Fibroblast of lung (primary cell): Measurements from ENCODE around the gene ARHGEF11. TPM values are rescaled to one million over a fixed set of nuclear protein-coding genes. Genes with fewer than 3 reads are reported as not detected.

Source experiments
- DNase-seq, 2 donors: peaks; one replicate each; pipeline versions ENCODE4 v3.0.0 to v3.0.0-alpha.2; 2010; ENCODE audit warnings: low read depth in 2 of 2
- H2AFZ ChIP-seq: 2 replicates; pipeline ENCODE4 v1.5.1; 2012; ENCODE audit warnings: low read length, control low read depth, inconsistent platforms
- H3K27ac ChIP-seq: 2 replicates; pipeline ENCODE4 v1.5.1; 2011; ENCODE audit warnings: low read length, control low read depth; ENCODE audit not compliant: insufficient read depth
- H3K27me3 ChIP-seq: 2 replicates; pipeline ENCODE4 v1.5.1; 2011; ENCODE audit warnings: mild to moderate bottlenecking, low read length; ENCODE audit not compliant: control insufficient read depth, insufficient read depth
- H3K36me3 ChIP-seq: 2 replicates; pipeline ENCODE4 v1.5.1; 2011; ENCODE audit warnings: low read length; ENCODE audit not compliant: control insufficient read depth, insufficient read depth
- H3K4me1 ChIP-seq: 2 replicates; pipeline ENCODE4 v1.5.1; 2011; ENCODE audit warnings: low read length; ENCODE audit not compliant: control insufficient read depth, insufficient read depth; ENCODE audit errors: extremely low read depth
- H3K4me2 ChIP-seq: 2 replicates; pipeline ENCODE4 v1.5.1; 2011; ENCODE audit warnings: low read length, control low read depth; ENCODE audit not compliant: insufficient read depth; ENCODE audit errors: extremely low read depth
- H3K4me3 ChIP-seq, 4 experiments: fragments of 200-600 bp in 1 of 4; sonication (generic) in 1 of 4; replicated peaks in 1 of 4; 2 replicates each; pipeline ENCODE4 v1.5.1; 2011 to 2016; ENCODE audit warnings: low read length in 4 of 4, low read depth in 3 of 4, mild to moderate bottlenecking in 3 of 4, control low read depth in 2 of 4, inconsistent platforms in 1 of 4, mixed read lengths in 1 of 4; ENCODE audit not compliant: insufficient read depth in 1 of 4; ENCODE audit errors: control extremely low read depth in 1 of 4
- H3K79me2 ChIP-seq: 2 replicates; pipeline ENCODE4 v1.5.1; 2012; ENCODE audit warnings: mild to moderate bottlenecking, low read length, inconsistent platforms; ENCODE audit not compliant: control insufficient read depth, insufficient read depth
- H3K9ac ChIP-seq: 2 replicates; pipeline ENCODE4 v1.5.1; 2011; ENCODE audit warnings: mild to moderate bottlenecking, low read length, control low read depth; ENCODE audit not compliant: insufficient read depth
- H3K9me3 ChIP-seq: 2 replicates; pipeline ENCODE4 v1.5.1; 2012; ENCODE audit warnings: low read depth, low read length; ENCODE audit not compliant: control insufficient read depth, insufficient read depth
- H4K20me1 ChIP-seq: 2 replicates; pipeline ENCODE4 v1.5.1; 2011; ENCODE audit warnings: low read length; ENCODE audit not compliant: control insufficient read depth, insufficient read depth; ENCODE audit errors: extremely low read depth
- EZH2 ChIP-seq: IDR thresholded peaks from 2 replicates; pipeline ENCODE4 v1.5.1; 2012; ENCODE audit warnings: low read length, control low read depth, mild to moderate bottlenecking; ENCODE audit errors: missing control alignments
- polyA plus RNA-seq, 2 donors: library from polyadenylated mRNA; depleted of rRNA in 1 of 2; stranded (reverse) in 1 of 2; unstranded in 1 of 2; fragments of >200 nt; gene quantifications; 2 replicates each; pipeline ENCODE4 v1.2.1, GENCODE V29; 2011 to 2012; ENCODE audit warnings: missing spikeins in 1 of 2
- total RNA-seq: library from RNA; depleted of rRNA; stranded (reverse); fragments of >200 nt; gene quantifications from 2 replicates; pipeline ENCODE4 v1.2.1, GENCODE V29; 2014
- TF ChIP-seq, protein P1 (sequence below), 2 donors: IDR thresholded peaks in 1 of 2; conservative IDR thresholded peaks in 1 of 2; 1 replicate in 1 of 2; 2 replicates in 1 of 2; pipeline ENCODE4 v1.5.1; 2011 to 2012; ENCODE audit warnings: low read length in 2 of 2, control low read depth in 1 of 2, inconsistent platforms in 1 of 2, low read depth in 1 of 2, mild to moderate bottlenecking in 1 of 2

The ARHGEF11 gene
- total and polyA plus RNA-seq, 2 donors (not counting 1 experiment from before 2014, with no cell fraction given), result 12.8 to 29.1 TPM

DNA sequence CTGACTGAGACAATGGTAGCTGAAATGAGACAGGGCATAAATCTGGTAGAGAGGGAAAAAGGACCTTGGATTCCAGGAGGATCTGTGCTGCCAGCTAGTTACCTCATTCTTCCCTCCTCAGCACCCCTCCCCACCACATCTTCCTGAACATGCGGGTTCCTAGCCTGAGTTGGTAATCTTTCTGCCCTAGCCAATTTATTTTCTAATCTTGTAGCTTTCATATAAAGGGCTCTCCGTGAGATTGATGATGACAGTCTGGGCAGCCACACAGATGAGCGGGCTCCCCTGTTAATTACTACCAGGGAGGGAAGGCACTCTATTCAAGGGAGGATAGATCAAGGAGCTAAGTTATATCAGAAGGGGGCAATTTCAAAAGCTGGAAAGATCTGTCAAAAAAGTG, 20.2 kb downstream of the ARHGEF11 start:
- Histone ChIP-seq H3K27ac (no peak overlapping the region), H3K4me1 (no peaks in the 10 kb centered on the region), H3K27me3 (no peaks in the 10 kb centered on the region), H2AFZ (no peak overlapping the region), H3K9me3 (no peaks in the 10 kb centered on the region), H4K20me1 (no peaks in the 10 kb centered on the region), H3K79me2 (no peaks in the 10 kb centered on the region), H3K36me3 (no peaks in the 10 kb centered on the region), H3K9ac (no peak overlapping the region), H3K4me3 (no peak overlapping the region), H3K4me2 (no peak overlapping the region)
- DNase-seq, result peak in 1 of 2 donors; percentile 17
- TF ChIP-seq, protein P1, sequence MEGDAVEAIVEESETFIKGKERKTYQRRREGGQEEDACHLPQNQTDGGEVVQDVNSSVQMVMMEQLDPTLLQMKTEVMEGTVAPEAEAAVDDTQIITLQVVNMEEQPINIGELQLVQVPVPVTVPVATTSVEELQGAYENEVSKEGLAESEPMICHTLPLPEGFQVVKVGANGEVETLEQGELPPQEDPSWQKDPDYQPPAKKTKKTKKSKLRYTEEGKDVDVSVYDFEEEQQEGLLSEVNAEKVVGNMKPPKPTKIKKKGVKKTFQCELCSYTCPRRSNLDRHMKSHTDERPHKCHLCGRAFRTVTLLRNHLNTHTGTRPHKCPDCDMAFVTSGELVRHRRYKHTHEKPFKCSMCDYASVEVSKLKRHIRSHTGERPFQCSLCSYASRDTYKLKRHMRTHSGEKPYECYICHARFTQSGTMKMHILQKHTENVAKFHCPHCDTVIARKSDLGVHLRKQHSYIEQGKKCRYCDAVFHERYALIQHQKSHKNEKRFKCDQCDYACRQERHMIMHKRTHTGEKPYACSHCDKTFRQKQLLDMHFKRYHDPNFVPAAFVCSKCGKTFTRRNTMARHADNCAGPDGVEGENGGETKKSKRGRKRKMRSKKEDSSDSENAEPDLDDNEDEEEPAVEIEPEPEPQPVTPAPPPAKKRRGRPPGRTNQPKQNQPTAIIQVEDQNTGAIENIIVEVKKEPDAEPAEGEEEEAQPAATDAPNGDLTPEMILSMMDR (conservative IDR thresholded peaks at IDR 0.05 in 1 of 2, IDR thresholded peaks at IDR 0.05 in 1 of 2; ENCODE audit: low read depth in 1 of 2, low read length in 2 of 2), result no peak
- TF ChIP-seq EZH2, result no peak

DNA sequence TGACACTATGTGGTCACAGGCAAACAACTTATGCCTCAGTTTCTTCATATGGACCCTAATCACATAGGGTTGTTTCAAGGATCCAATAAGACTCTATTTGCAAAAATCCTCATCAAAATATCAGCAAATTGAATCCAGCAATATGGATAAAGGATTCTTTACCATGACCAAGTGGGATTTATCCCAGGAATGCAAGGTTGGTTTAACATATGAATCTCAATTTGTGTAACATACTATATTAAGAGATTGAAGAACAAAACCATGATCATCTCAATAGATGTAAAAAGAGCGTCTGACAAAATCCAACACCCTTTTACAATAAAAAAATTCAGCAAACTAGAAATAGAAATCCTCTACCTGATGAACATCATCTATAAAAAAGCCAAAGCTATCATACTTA, 23.9 kb downstream of the ARHGEF11 start:
- H3K79me2 ChIP-seq, result no peaks in the 10 kb centered on the region

DNA sequence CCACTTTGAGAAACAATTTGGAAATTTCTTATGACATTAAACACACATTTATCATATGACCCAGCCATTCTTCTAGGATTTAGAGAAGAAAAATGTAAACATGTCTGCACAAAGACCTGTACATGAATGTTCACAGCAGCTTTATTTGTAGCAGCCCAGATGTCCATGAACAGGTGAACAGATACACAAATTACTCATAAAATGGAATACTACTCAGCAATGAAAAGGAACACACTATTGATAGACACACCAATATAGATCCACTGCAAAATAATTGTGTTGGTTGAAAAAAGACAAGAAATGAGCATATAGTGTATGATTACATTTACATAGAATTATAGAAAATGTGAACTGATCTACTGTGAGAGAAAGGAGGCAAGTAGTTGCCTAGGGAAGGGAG, 26.1 kb downstream of the ARHGEF11 start:
- Histone ChIP-seq H3K9me3 (no peaks in the 10 kb centered on the region), H3K4me3 (no peak overlapping the region), H3K4me2 (no peak overlapping the region), H2AFZ (no peak overlapping the region), H3K36me3 (no peaks in the 10 kb centered on the region), H3K4me1 (no peaks in the 10 kb centered on the region), H3K9ac (no peak overlapping the region), H3K79me2 (no peaks in the 10 kb centered on the region), H3K27ac (no peak overlapping the region), H3K27me3 (no peaks in the 10 kb centered on the region), H4K20me1 (no peaks in the 10 kb centered on the region)
- no peak for DNase-seq
- no peak for TF ChIP-seq EZH2
- TF ChIP-seq, protein P1 (conservative IDR thresholded peaks at IDR 0.05 in 1 of 2, IDR thresholded peaks at IDR 0.05 in 1 of 2; ENCODE audit: low read depth in 1 of 2, low read length in 2 of 2), result no peak

More for the DNA sequence above, 23.9 kb downstream of the ARHGEF11 start:
- H2AFZ ChIP-seq, result no peak overlapping the region
- H3K9ac ChIP-seq, result no peak overlapping the region
- no peak overlapping the region for H3K4me3 ChIP-seq
- H4K20me1 ChIP-seq, result no peaks in the 10 kb centered on the region
- no peaks in the 10 kb centered on the region for H3K27me3 ChIP-seq
- H3K4me2 ChIP-seq, result no peak overlapping the region
- H3K9me3 ChIP-seq, result no peaks in the 10 kb centered on the region
- no peak for DNase-seq
- no peak overlapping the region for H3K27ac ChIP-seq
- H3K4me1 ChIP-seq, result no peaks in the 10 kb centered on the region
- no peaks in the 10 kb centered on the region for H3K36me3 ChIP-seq
- TF ChIP-seq EZH2, result no peak
- TF ChIP-seq, protein P1 (conservative IDR thresholded peaks at IDR 0.05 in 1 of 2, IDR thresholded peaks at IDR 0.05 in 1 of 2; ENCODE audit: low read depth in 1 of 2, low read length in 2 of 2), result no peak
